ENCODE measurements around the gene CSAD.
"Not testable (repeated sequence)": the region's sequence is repeated elsewhere in the genome, so short reads cannot be mapped to it uniquely, and the experiment has no call there.

The CSAD gene

GRCh38 chr12:53113136-53113705, 67.5 kb downstream of the CSAD start:
- no peak for DNase-seq (ENCODE audit: low read depth)
- no peak overlapping the region for H3K4me3 ChIP-seq (ENCODE audit: low read length)
- TF ChIP-seq CTCF (conservative IDR thresholded peaks at IDR 0.05; ENCODE audit: low read length), result no peak

DNA sequence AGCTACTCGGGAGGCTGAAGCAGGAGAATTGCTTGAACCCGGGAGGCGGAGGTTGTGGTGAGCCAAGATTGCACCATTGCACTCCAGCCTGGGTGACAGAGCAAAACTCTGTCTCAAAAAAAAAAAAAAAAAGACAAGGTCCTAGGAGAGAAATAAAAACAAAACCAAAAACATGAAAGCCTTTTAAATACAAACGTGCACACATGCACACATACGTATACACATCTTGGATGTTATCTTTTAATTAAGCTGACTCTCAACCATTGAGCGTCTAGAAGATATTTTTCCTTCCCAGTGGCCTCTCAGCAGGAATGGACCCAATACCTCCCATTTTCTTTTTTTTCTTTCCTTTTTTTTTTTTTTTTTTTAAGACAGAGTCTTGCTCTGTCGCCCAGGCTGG, 68.3 kb downstream of the CSAD start:
- not testable (repeated sequence) for H3K4me3 ChIP-seq (ENCODE audit: low read length); DNase-seq (ENCODE audit: low read depth)
